Jurkat, Clone E6-1 (cell line): ENCODE results near the gene RAB5B.
"Not testable (repeated sequence)": the region's sequence is repeated elsewhere in the genome, so short reads cannot be mapped to it uniquely, and the experiment has no call there.

ENCODE experiments used
- DNase-seq: peaks from one replicate; pipeline ENCODE4 v3.0.0-alpha.2; 2011; ENCODE audit warnings: low read depth, low spot score
- H3K4me3 ChIP-seq: 2 replicates; pipeline ENCODE4 v1.5.1; 2011; ENCODE audit warnings: mild to moderate bottlenecking, low read length, control low read depth, moderate library complexity

Gene RAB5B

GRCh38 chr12:55974308-55974730 lies 441 bp downstream of the RAB5B start:
- no peak for DNase-seq
- peak overlapping the region; percentile 83 for H3K4me3 ChIP-seq

GRCh38 chr12:55978393-55978792 lies 4.5 kb downstream of the RAB5B start:
- no peak overlapping the region for H3K4me3 ChIP-seq
- no peak for DNase-seq

- no peak for DNase-seq
- no peak overlapping the region for H3K4me3 ChIP-seq
These were observed 5.2 kb downstream of the RAB5B start for GRCh38 chr12:55979069-55979468.

GRCh38 chr12:55981882-55982281 lies 8.0 kb downstream of the RAB5B start:
- not testable (repeated sequence) for DNase-seq

GRCh38 chr12:55982319-55982936 lies 8.6 kb downstream of the RAB5B start:
- no peak for DNase-seq
- no peak overlapping the region for H3K4me3 ChIP-seq

More at GRCh38 chr12:55981882-55982281, 8.0 kb downstream of the RAB5B start:
- H3K4me3 ChIP-seq: not testable (repeated sequence)

GRCh38 chr12:55983232-55983842 lies 9.5 kb downstream of the RAB5B start:
- no peak overlapping the region for H3K4me3 ChIP-seq
- DNase-seq: no peak

GRCh38 chr12:55984861-55985260 lies 11.0 kb downstream of the RAB5B start:
- DNase-seq: no peak
- H3K4me3 ChIP-seq: no peak overlapping the region

GRCh38 chr12:55985341-55985740 lies 11.5 kb downstream of the RAB5B start:
- no peak for DNase-seq
- no peak overlapping the region for H3K4me3 ChIP-seq

- DNase-seq: not testable (repeated sequence)
These were observed 12.1 kb downstream of the RAB5B start for GRCh38 chr12:55985976-55986375.

GRCh38 chr12:55991110-55991509 lies 17.2 kb downstream of the RAB5B start:
- no peak overlapping the region for H3K4me3 ChIP-seq
- DNase-seq: no peak

More at GRCh38 chr12:55985976-55986375, 12.1 kb downstream of the RAB5B start:
- H3K4me3 ChIP-seq: not testable (repeated sequence)

GRCh38 chr12:55993230-55993853 lies 19.5 kb downstream of the RAB5B start:
- DNase-seq: no peak

GRCh38 chr12:55995366-55995765 lies 21.5 kb downstream of the RAB5B start:
- DNase-seq: no peak
- H3K4me3 ChIP-seq: no peak overlapping the region

More at GRCh38 chr12:55993230-55993853, 19.5 kb downstream of the RAB5B start:
- no peak overlapping the region for H3K4me3 ChIP-seq

GRCh38 chr12:55996201-55996714 lies 22.4 kb downstream of the RAB5B start:
- peak; percentile 56 for DNase-seq
- no peak overlapping the region for H3K4me3 ChIP-seq

- H3K4me3 ChIP-seq: no peak within 1 kb of the TSS
- no peak for DNase-seq
These were observed 23.0 kb downstream of the RAB5B start, which contains the start of gene SUOX for GRCh38 chr12:55996715-55997534. Gene SUOX (plus strand): TSS chr12:55997276. CDS start chr12:56002222, 4,946 bp downstream.

GRCh38 chr12:55997535-55997859 lies 23.6 kb downstream of the RAB5B start:
- DNase-seq: no peak
- no peak overlapping the region for H3K4me3 ChIP-seq

GRCh38 chr12:55999522-55999921 lies 25.6 kb downstream of the RAB5B start:
- DNase-seq: peak; percentile 35
- not testable (repeated sequence) for H3K4me3 ChIP-seq

- not testable (repeated sequence) for DNase-seq, H3K4me3 ChIP-seq
These were observed 26.2 kb downstream of the RAB5B start for GRCh38 chr12:55999999-56000540.

- H3K4me3 ChIP-seq: no peak overlapping the region
- DNase-seq: no peak
These were observed 27.7 kb downstream of the RAB5B start for GRCh38 chr12:56001487-56002100.

GRCh38 chr12:56003376-56003775 lies 29.5 kb downstream of the RAB5B start:
- not testable (repeated sequence) for DNase-seq, H3K4me3 ChIP-seq
